Hepatic stellate cell (primary cell): ENCODE data around the gene SERBP1.

Source experiments
- DNase-seq: peaks from one replicate; pipeline ENCODE4 v3.0.0; 2011; ENCODE audit warnings: low spot score

The SERBP1 gene

DNA sequence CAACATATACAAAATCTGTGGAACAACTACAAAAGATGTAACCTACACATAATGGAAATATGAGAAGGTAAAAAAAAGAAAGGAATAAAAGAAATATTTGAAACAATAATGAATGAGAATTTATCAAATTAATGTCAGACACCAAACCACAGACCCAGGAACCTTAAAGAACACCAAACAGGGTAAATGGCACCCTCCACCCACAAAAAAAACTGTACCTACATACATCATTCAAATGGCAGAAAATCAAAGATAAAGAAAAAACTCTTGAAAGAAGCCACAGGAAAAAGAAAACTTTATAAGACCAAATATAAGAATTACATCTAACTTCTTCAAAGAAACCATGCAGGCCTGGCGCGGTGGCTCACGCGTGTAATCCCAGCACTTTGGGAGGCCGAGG lies 68.6 kb downstream of the SERBP1 start:
- DNase-seq = no peak

DNA sequence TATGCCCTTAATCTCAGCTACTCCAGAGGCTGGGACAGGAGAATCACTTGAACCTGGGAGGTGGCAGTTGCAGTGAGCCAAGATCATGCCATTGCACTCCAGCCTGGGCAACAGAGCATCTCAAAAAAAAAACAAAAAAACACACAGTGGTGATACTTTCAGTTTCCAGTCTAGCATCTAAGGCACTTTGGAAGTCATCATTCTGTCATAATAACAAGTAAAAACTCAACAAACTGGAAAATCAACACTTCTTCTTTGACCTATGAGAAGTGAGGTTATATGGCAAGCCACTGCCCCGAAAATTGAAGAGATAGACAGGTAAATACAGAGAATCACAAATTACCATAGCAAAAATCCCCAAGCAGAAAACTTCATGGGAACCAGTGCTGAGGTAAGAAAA lies 70.6 kb downstream of the SERBP1 start:
- no peak for DNase-seq
